ENCODE data around the gene HOXC13.

Gene HOXC13

DNA sequence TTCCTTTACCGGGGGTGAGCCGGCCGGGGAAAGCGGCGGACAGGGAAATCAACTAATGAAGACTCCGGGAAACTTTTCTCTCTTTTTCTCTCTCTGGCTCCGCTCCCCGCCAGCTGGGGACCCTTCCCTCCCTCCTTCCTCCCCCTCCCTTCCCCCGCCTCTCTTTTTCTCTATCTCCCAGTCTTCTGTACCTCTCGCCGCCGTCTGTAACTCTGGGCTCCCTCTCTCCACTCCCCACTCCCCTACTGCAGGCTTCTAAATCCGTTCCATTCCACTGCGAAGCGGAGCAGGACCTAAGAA is 27.4 kb downstream of the HOXC13 start:
- no peak for DNase-seq (ENCODE audit: low read depth in 2 of 2)
- TF ChIP-seq, protein P1, sequence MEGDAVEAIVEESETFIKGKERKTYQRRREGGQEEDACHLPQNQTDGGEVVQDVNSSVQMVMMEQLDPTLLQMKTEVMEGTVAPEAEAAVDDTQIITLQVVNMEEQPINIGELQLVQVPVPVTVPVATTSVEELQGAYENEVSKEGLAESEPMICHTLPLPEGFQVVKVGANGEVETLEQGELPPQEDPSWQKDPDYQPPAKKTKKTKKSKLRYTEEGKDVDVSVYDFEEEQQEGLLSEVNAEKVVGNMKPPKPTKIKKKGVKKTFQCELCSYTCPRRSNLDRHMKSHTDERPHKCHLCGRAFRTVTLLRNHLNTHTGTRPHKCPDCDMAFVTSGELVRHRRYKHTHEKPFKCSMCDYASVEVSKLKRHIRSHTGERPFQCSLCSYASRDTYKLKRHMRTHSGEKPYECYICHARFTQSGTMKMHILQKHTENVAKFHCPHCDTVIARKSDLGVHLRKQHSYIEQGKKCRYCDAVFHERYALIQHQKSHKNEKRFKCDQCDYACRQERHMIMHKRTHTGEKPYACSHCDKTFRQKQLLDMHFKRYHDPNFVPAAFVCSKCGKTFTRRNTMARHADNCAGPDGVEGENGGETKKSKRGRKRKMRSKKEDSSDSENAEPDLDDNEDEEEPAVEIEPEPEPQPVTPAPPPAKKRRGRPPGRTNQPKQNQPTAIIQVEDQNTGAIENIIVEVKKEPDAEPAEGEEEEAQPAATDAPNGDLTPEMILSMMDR (IDR thresholded peaks at IDR 0.05; ENCODE audit: low read depth, low read length) = no peak
- no peak overlapping the region for H3K4me3 ChIP-seq (replicated peaks in 1 of 2; ENCODE audit: low read depth in 2 of 2, low read length in 2 of 2)

DNA sequence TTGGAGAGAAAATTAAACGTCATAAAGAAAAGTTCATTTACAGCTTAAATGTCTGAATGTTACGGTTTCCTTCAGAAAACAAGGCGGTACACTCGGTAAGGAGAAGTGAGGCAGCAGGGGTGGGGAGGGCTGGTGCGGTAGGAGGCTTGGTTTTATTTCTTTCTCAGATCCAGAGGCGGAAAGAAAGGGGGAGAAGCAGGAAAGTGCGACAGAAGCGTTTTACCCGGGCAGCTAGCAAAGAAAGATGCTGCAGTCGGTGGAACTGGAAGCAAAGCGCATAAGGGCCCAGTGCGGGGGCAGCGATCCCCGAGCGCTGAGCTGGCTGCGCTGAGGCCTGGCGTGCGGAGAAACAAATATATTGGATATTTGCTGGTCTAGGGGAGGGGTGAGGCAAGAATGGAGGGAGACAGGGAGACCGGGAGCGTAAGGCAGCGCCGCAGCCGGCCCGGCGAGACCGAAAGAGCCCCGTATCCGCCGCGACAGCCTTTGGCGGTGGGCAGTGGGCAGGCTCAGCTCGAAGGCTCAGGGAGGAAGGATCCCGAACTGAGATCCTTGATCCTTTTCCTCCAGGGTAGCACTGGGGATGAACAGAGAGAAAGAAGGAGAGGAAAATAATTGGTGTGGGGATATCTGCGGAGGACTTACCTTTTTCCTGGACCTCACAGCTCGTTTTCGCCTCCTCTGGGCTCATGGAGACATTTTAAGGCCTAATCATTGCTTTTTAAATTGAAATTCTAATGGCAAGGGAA is 27.9 kb downstream of the HOXC13 start:
- TF ChIP-seq, protein P1 (IDR thresholded peaks at IDR 0.05; ENCODE audit: low read depth, low read length) = no peak
- no peak overlapping the region for H3K4me3 ChIP-seq (replicated peaks in 1 of 2; ENCODE audit: low read depth in 2 of 2, low read length in 2 of 2)
- DNase-seq (ENCODE audit: low read depth in 2 of 2) = no peak

DNA sequence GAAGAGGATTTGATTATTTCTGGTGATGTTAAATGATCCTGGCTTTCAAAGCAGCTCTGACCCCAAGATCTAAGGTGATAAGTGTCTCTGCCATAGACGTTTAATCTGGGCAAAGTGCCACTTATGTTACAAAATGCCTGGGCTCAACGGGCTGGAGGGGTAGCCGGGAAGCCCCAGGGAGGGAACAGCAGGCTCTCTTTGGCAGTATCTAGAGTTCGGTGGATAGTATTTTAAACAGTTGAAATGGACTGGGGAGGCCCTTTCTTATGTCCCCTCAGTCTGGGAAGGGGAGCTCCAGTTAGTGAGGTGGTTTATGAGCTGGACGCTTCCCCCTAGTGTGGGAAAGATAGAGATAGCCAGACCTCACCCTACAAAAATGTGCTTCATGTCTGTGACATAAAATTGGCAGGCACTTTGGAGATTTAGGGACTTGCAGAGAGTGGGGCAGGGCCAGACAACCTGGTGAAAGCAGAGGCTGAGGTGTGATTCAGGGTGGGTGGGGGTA is 28.8 kb downstream of the HOXC13 start:
- TF ChIP-seq, protein P1 (IDR thresholded peaks at IDR 0.05; ENCODE audit: low read depth, low read length) = no peak
- DNase-seq (ENCODE audit: low read depth in 2 of 2) = no peak
- no peak overlapping the region for H3K4me3 ChIP-seq (replicated peaks in 1 of 2; ENCODE audit: low read depth in 2 of 2, low read length in 2 of 2)

DNA sequence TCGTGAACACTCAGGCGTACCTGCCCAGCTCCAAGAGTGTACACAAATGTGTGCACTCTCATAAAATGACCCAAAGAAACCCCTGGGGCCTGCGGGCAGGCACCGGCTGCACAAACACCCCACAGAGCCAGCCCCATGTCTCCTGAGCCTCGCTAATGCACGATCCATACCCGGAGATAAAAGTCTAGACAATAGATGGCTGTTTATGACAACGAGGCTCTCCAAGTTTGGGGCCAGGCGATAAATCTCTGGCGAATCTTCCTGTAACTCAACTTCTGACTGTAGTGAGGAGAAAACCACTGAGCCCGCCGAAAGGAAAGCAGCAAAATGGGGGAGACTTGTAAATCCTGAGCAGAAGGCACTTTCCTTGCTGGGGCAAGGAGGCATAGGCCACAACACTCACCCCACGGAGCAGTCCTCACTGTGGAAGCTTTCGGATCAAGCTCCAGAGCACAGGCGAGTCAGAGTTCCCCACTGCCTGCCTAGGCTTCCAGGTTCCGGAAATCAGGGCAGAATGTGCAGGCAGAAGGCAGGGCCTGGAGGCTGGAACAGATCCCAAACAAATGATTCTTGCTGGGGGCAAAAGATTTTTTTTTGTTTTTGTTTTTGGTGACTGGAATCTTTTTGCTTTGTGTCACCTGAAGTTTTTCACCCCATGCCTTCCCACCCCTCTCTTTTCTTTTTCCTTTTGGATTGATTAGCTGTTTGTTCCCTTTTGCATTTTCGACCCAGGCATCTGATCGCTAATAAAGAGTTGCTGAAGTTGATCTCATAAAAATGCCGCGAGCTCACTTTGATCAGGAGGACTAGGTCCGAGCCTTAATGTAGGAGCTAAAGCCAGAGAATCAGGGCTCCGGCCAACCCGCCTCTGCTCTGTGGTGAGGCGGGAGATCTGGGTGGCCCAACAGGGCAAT is 29.8 kb downstream of the HOXC13 start:
- DNase-seq (ENCODE audit: low read depth in 2 of 2) = no peak
- no peak overlapping the region for H3K4me3 ChIP-seq (replicated peaks in 1 of 2; ENCODE audit: low read depth in 2 of 2, low read length in 2 of 2)
- TF ChIP-seq, protein P1 (IDR thresholded peaks at IDR 0.05; ENCODE audit: low read depth, low read length) = no peak

DNA sequence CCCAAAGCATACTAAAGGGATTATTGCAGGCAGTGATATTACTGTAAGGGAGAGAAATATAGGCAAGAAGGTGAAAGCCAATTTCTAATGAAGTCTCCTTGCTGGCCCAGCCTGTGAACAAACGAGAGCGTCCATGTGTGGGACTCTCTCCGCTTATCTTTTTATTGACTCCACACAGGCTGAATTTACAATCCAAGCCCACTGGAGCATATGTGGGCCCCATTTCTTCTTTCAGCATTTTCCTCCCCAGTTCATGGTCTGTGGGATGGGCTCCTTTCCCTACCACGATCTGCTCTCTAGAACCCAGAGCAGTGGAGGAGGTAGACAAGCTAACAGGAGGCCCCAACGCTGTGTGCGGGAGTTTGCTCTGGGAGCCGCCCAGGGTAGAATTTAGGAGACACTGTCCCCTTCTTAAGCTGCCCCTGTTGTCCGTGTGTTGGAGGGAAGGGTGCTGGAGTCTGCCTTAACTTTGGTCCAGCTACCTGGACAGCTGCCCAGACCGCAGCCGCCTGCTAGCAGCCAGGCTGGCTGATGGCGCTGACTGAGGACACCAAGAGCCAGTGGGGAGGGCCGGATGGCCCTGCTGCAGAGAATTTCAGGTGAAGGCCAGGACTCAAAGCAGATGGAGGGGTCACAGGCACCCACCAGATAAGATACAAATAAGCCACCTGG is 31.1 kb downstream of the HOXC13 start:
- DNase-seq (ENCODE audit: low read depth in 2 of 2) = no peak
- TF ChIP-seq, protein P1 (IDR thresholded peaks at IDR 0.05; ENCODE audit: low read depth, low read length) = no peak
- H3K4me3 ChIP-seq (replicated peaks in 1 of 2; ENCODE audit: low read depth in 2 of 2, low read length in 2 of 2) = no peak overlapping the region

DNA sequence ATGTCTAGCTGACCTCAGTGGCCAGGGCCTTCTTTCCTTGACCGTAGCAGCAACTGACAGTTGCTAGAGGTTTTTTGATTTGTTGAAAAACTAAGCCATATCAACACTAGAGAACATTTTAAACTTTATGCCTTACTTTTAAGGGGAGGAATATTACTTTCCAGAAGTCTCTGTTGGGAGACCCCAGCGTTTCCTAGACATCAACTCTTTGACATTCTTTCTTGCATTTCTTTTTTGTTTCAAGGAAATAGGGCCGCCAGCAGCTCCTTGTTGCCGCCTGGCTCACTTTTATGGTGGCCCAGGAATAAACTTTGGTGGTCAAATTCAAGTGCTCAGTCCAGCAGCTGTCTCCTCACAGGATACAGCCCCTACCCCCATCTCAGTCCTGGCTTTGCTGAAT is 31.8 kb downstream of the HOXC13 start:
- no peak overlapping the region for H3K4me3 ChIP-seq (replicated peaks in 1 of 2; ENCODE audit: low read depth in 2 of 2, low read length in 2 of 2)
- no peak for DNase-seq (ENCODE audit: low read depth in 2 of 2)
- TF ChIP-seq, protein P1 (IDR thresholded peaks at IDR 0.05; ENCODE audit: low read depth, low read length) = no peak
